HepG2 (cell line): Measurements from ENCODE around the gene IFIH1. TPM values are rescaled to one million over a fixed set of nuclear protein-coding genes. Genes with fewer than 3 reads are reported as not detected.

Experiments used
- ATAC-seq: fragments of 200-7000 bp; cut with Tn5 transposase; 3 replicates; pipeline ENCODE4 v1.9.1; 2020; ENCODE audit warnings: mild to moderate bottlenecking, moderate library complexity
- BruUV-seq: library from RNA; stranded (reverse); fragments of 400-500 nt; replicated peaks from 2 replicates; lab custom pipeline; 2021; lab: Mats Ljungman, UMichigan
- CTCF ChIA-PET: fragments of 300-600 bp; formaldehyde crosslinking; extraction: SDS; loops from one replicate; lab custom pipeline; 2021; ENCODE audit warnings: low total read pairs, inconsistent platforms, low intra/inter-chr PET ratio; lab: Yijun Ruan, JAX
- POLR2A ChIA-PET: fragments of 350-600 bp; sonication (Branson Sonifier 250); formaldehyde crosslinking; loops from one replicate; lab custom pipeline; 2020; ENCODE audit warnings: antibody characterized with exemption, inconsistent platforms; lab: Yijun Ruan, JAX
- DNase-seq: peaks from one replicate; pipeline ENCODE4 v3.0.0-alpha.2; 2015; ENCODE audit warnings: low spot score
- FAIRE-seq: peaks from 3 replicates; lab custom pipeline; 2011; peaks lifted over from hg19 to GRCh38; lab: Jason Lieb, UNC
- H2AFZ ChIP-seq: one replicate; pipeline ENCODE4 v1.6.1; 2011; ENCODE audit warnings: low read length, inconsistent platforms
- H3K27ac ChIP-seq: fragments of 300-600 bp; 3 replicates; pipeline ENCODE4 v1.8.0; 2011; ENCODE audit warnings: mixed run types, mild to moderate bottlenecking, mixed read lengths, low read length, inconsistent platforms; ENCODE audit not compliant: insufficient read depth; ENCODE audit errors: extremely low read length
- H3K27me3 ChIP-seq, 2 experiments: fragments of 200-600 bp in 1 of 2; 2 replicates in 1 of 2; 3 replicates in 1 of 2; pipeline versions ENCODE4 v1.6.0 to v1.8.0; 2011; ENCODE audit warnings: low read length in 2 of 2, mild to moderate bottlenecking in 2 of 2, moderate library complexity in 2 of 2, inconsistent platforms in 1 of 2; ENCODE audit not compliant: insufficient read depth in 2 of 2, control insufficient read depth in 1 of 2
- H3K36me3 ChIP-seq, 2 experiments: fragments of 200-600 bp in 1 of 2; replicated peaks in 1 of 2; 2 replicates in 1 of 2; 3 replicates in 1 of 2; pipeline versions ENCODE4 v1.5.1 to v1.8.0; 2011; ENCODE audit warnings: low read length in 2 of 2, inconsistent platforms in 1 of 2; ENCODE audit not compliant: insufficient read depth in 2 of 2, control insufficient read depth in 1 of 2
- H3K4me1 ChIP-seq: 2 replicates; pipeline ENCODE4 v1.5.1; 2012; ENCODE audit warnings: low read length, inconsistent platforms; ENCODE audit not compliant: insufficient read depth
- H3K4me2 ChIP-seq: 2 replicates; pipeline ENCODE4 v1.6.0; 2011; ENCODE audit warnings: low read depth, low read length, inconsistent platforms
- H3K4me3 ChIP-seq, 3 experiments: fragments of 200-600 bp in 1 of 3; sonication (generic), shearing (Covaris generic) in 1 of 3; replicated peaks in 1 of 3; 2 replicates each; pipeline ENCODE4 v1.5.1; 2011 to 2016; ENCODE audit warnings: low read length in 3 of 3, inconsistent platforms in 2 of 3, low read depth in 2 of 3, mild to moderate bottlenecking in 2 of 3, control low read depth in 1 of 3, mixed read lengths in 1 of 3; ENCODE audit not compliant: insufficient read depth in 1 of 3
- H3K79me2 ChIP-seq: one replicate; pipeline ENCODE4 v1.6.1; 2011; ENCODE audit warnings: low read length, inconsistent platforms; ENCODE audit not compliant: insufficient read depth
- H3K9ac ChIP-seq: 2 replicates; pipeline ENCODE4 v1.6.0; 2011; ENCODE audit warnings: mild to moderate bottlenecking, low read depth, low read length, inconsistent platforms; ENCODE audit not compliant: insufficient read depth
- H3K9me3 ChIP-seq: 2 replicates; pipeline ENCODE4 v1.5.1; 2012; ENCODE audit warnings: mild to moderate bottlenecking, low read length
- H4K20me1 ChIP-seq: 2 replicates; pipeline ENCODE4 v1.6.0; 2011; ENCODE audit warnings: inconsistent platforms, mild to moderate bottlenecking, low read length, moderate library complexity; ENCODE audit not compliant: insufficient read depth
- AHR ChIP-seq: IDR thresholded peaks from 2 replicates; pipeline ENCODE4 v1.6.1; 2018; ENCODE audit warnings: missing genetic modification reagents, missing compliant biosample characterization
- BHLHE40 ChIP-seq: IDR thresholded peaks from 2 replicates; pipeline ENCODE4 v1.6.1; 2011; ENCODE audit warnings: low read length, improper control_type of control experiment
- FOSL1 ChIP-seq: sonication (generic); formaldehyde crosslinking; IDR thresholded peaks from 2 replicates; pipeline ENCODE4 v1.9.0; 2021; ENCODE audit warnings: missing genetic modification reagents, borderline replicate concordance
- GZF1 ChIP-seq: sonication (generic); formaldehyde crosslinking; IDR thresholded peaks from 2 replicates; pipeline ENCODE4 v1.5.1; 2020; ENCODE audit warnings: mild to moderate bottlenecking, missing genetic modification reagents
- KAT8 ChIP-seq: IDR thresholded peaks from 2 replicates; pipeline ENCODE4 v1.6.1; 2016; ENCODE audit warnings: missing genetic modification reagents, missing compliant biosample characterization
- NKX3-1 ChIP-seq: sonication (generic); formaldehyde crosslinking; IDR thresholded peaks from 2 replicates; pipeline ENCODE4 v1.5.0; 2020; ENCODE audit warnings: missing genetic modification reagents
- SRSF4 ChIP-seq: fragments of 200-400 bp; formaldehyde crosslinking; IDR thresholded peaks from one replicate; pipeline ENCODE4 v1.6.1; 2018; ENCODE audit warnings: mild to moderate bottlenecking, low read depth, low read length, moderate library complexity; ENCODE audit not compliant: poor library complexity, severe bottlenecking
- ZFP41 ChIP-seq: sonication (generic); formaldehyde crosslinking; IDR thresholded peaks from 2 replicates; pipeline ENCODE4 v1.4.0; 2020; ENCODE audit warnings: mild to moderate bottlenecking, missing genetic modification reagents, borderline replicate concordance
- ZFX ChIP-seq: sonication (generic); formaldehyde crosslinking; IDR thresholded peaks from 2 replicates; pipeline ENCODE4 v1.4.0; 2020; ENCODE audit warnings: mild to moderate bottlenecking, low read depth, missing genetic modification reagents, moderate library complexity
- ZFYVE20 ChIP-seq: sonication (generic); formaldehyde crosslinking; IDR thresholded peaks from 2 replicates; pipeline ENCODE4 v1.8.0; 2023; ENCODE audit warnings: low read depth, mild to moderate bottlenecking, moderate library complexity, missing genetic modification reagents, borderline replicate concordance
- ZNF251 ChIP-seq: sonication (generic); formaldehyde crosslinking; IDR thresholded peaks from 2 replicates; pipeline ENCODE4 v1.9.0; 2021; ENCODE audit warnings: mild to moderate bottlenecking, missing genetic modification reagents
- ZNF549 ChIP-seq: sonication (generic); formaldehyde crosslinking; IDR thresholded peaks from 2 replicates; pipeline ENCODE4 v1.5.0; 2020; ENCODE audit warnings: missing genetic modification reagents
- ZNF7 ChIP-seq: IDR thresholded peaks from 2 replicates; pipeline ENCODE4 v1.6.1; 2016; ENCODE audit warnings: missing biosample characterization, missing genetic modification reagents
- WGBS: methylation state at CpG from one replicate; pipeline ENCODE4 v1.1.6; 2017; ENCODE audit warnings: low lambda C conversion rate; 5-methylcytosine and 5-hydroxymethylcytosine counted together
- in situ Hi-C: cut with HindIII; loops from 2 replicates; pipeline ENCODE4 v1.10.0; 2017; ENCODE audit warnings: low pct_unique_long_range_greater_than_20kb; ENCODE audit not compliant: extremely low pct_ligation_motif_present
- intact Hi-C: fragments of 100-400 bp; cut with micrococcal nuclease; formaldehyde crosslinking; loops from one replicate; pipeline ENCODE4 v1.10.0; 2022; ENCODE audit not compliant: unreplicated experiment
- polyA plus RNA-seq, 8 experiments: library from polyadenylated mRNA; depleted of rRNA in 3 of 8; stranded (reverse) in 7 of 8; unstranded in 1 of 8; fragments of >200 nt; fragmentation: Illumina TruSeq in 4 of 8; extraction: Trizol in 4 of 8; gene quantifications; 2 replicates each; pipeline versions ENCODE4 v1.2.1 to v1.2.3, GENCODE V29; 2011 to 2016; ENCODE audit warnings: low read depth in 4 of 8, missing spikeins in 1 of 8, mixed read lengths in 1 of 8; ENCODE audit not compliant: insufficient read depth in 1 of 8
- total RNA-seq, 5 experiments: library from RNA; depleted of rRNA; stranded (reverse); fragments of >200 nt; fragmentation: Illumina TruSeq; extraction: Trizol; gene quantifications; 2 replicates each; pipeline ENCODE4 v1.2.3, GENCODE V29; 2016; ENCODE audit warnings: low read depth in 1 of 5
- TF ChIP-seq, protein P1 (sequence below): sonication (generic); formaldehyde crosslinking; IDR thresholded peaks from 2 replicates; pipeline ENCODE4 v1.8.0; 2023; ENCODE audit warnings: mild to moderate bottlenecking, missing genetic modification reagents

IFIH1 gene
- total and polyA plus RNA-seq, 2 of the 13 experiments (the other 11 are each of a cell fraction or from before 2014, with no cell fraction given), result 1.5 to 11.5 TPM

- intact Hi-C loops, result no loop called here
- no peaks in the 10 kb centered on the region for H4K20me1 ChIP-seq
- FAIRE-seq, result no peak
- ATAC-seq, result no peak
- no peaks in the 10 kb centered on the region for H3K4me1 ChIP-seq
- ChIA-PET POLR2A (no interaction called here), CTCF (no interaction called here)
- no peak overlapping the region for H3K9ac ChIP-seq
- H3K79me2 ChIP-seq, result no peaks in the 10 kb centered on the region
- no peaks in the 10 kb centered on the region for H3K9me3 ChIP-seq
- no peak overlapping the region for H3K4me2 ChIP-seq
- H3K36me3 ChIP-seq, result no peaks in the 10 kb centered on the region
- no TSS peak for BruUV-seq
- WGBS, result 82% methylated on average over 2 of the region's 2 CpGs
- H3K27ac ChIP-seq, result no peak overlapping the region
- no peaks in the 10 kb centered on the region for H3K27me3 ChIP-seq
- DNase-seq, result no peak
- in situ Hi-C loops, result loop anchor here (25.0 kb wide), 1 partner anchor 706 kb away; no protein-coding TSS in a partner anchor
- TF ChIP-seq ZNF251 (no peak), ZNF7 (CRISPR knock-in tag) (no peak), SRSF4 (no peak), GZF1 (CRISPR knock-in tag) (no peak), BHLHE40 (no peak), NKX3-1 (no peak), ZFX (CRISPR knock-in tag) (no peak), KAT8 (CRISPR knock-in tag) (no peak), FOSL1 (CRISPR knock-in tag) (no peak), ZFYVE20 (CRISPR knock-in tag) (no peak), ZFP41 (CRISPR knock-in tag) (no peak), AHR (CRISPR knock-in tag) (no peak), ZNF549 (CRISPR knock-in tag) (no peak)
- TF ChIP-seq, protein P1, sequence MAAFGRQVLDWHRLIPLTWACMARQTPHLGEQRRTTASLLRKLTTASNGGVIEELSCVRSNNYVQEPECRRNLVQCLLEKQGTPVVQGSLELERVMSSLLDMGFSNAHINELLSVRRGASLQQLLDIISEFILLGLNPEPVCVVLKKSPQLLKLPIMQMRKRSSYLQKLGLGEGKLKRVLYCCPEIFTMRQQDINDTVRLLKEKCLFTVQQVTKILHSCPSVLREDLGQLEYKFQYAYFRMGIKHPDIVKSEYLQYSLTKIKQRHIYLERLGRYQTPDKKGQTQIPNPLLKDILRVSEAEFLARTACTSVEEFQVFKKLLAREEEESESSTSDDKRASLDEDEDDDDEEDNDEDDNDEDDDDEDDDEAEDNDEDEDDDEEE (CRISPR knock-in tag), result no peak
- no peak overlapping the region for H2AFZ ChIP-seq
- no peak overlapping the region for H3K4me3 ChIP-seq
Observed at GRCh38 chr2:162293122-162293786, 25.2 kb downstream of the IFIH1 start.
